Small intestine (tissue), 7 donors: ENCODE results near the gene PFDN2. TPM values are rescaled to one million over a fixed set of nuclear protein-coding genes. Genes with fewer than 3 reads are reported as not detected.

Experiments used
- DNase-seq, 2 donors: peaks; one replicate each; pipeline versions ENCODE4 v3.0.0 to v3.0.0-alpha.2; 2013
- FAIRE-seq: peaks from 2 replicates; lab custom pipeline; 2012; peaks lifted over from hg19 to GRCh38; lab: Jason Lieb, UNC
- H3K27ac ChIP-seq, 3 donors: one replicate each; pipeline ENCODE4 v1.5.1; 2013; ENCODE audit warnings: low read length in 2 of 3, mild to moderate bottlenecking in 2 of 3, control low read depth in 1 of 3, inconsistent platforms in 1 of 3, low read depth in 1 of 3, moderate library complexity in 1 of 3
- H3K27me3 ChIP-seq, 3 donors: one replicate each; pipeline ENCODE4 v1.6.1; 2013; ENCODE audit warnings: low read length in 3 of 3, inconsistent platforms in 1 of 3; ENCODE audit not compliant: control insufficient read depth in 3 of 3, insufficient read depth in 3 of 3
- H3K36me3 ChIP-seq, 3 donors: one replicate each; pipeline ENCODE4 v1.6.1; 2013; ENCODE audit warnings: low read length in 3 of 3, inconsistent platforms in 1 of 3, low read depth in 1 of 3, mild to moderate bottlenecking in 1 of 3, moderate library complexity in 1 of 3; ENCODE audit not compliant: control insufficient read depth in 3 of 3, insufficient read depth in 2 of 3
- H3K4me1 ChIP-seq, 3 donors: one replicate each; pipeline ENCODE4 v1.6.1; 2013; ENCODE audit warnings: low read length in 2 of 3, inconsistent platforms in 1 of 3, low read depth in 1 of 3, mild to moderate bottlenecking in 1 of 3, moderate library complexity in 1 of 3; ENCODE audit not compliant: control insufficient read depth in 3 of 3, insufficient read depth in 2 of 3
- H3K4me3 ChIP-seq, 3 donors: one replicate each; pipeline ENCODE4 v1.5.1; 2013; ENCODE audit warnings: low read length in 3 of 3, control low read depth in 1 of 3, inconsistent platforms in 1 of 3, low read depth in 1 of 3, mild to moderate bottlenecking in 1 of 3, moderate library complexity in 1 of 3
- H3K9me3 ChIP-seq, 2 donors: one replicate each; pipeline ENCODE4 v1.6.1; 2013; ENCODE audit warnings: low read depth in 1 of 2, low read length in 1 of 2; ENCODE audit not compliant: control insufficient read depth in 2 of 2, insufficient read depth in 1 of 2
- WGBS, 3 donors: extraction: QIAGEN DNeasy Blood & Tissue Kit; methylation state at CpG; one replicate each; pipeline ENCODE4 v1.1.7; 2013; 5-methylcytosine and 5-hydroxymethylcytosine counted together
- polyA plus RNA-seq, 4 donors: library from polyadenylated mRNA; stranded (reverse) in 3 of 4; unstranded in 1 of 4; fragments of 200-250 nt in 3 of 4; fragments of 120-200 nt in 1 of 4; gene quantifications; one replicate each; pipeline versions ENCODE4 v1.2.1 to v1.2.3, GENCODE V29; 2013
- donor health status: healthy with polysubstance abuse.
- donor health status: control.
- donor health status: control.
- donor health status: Bipolar disorder and iron deficiency.
- donor health status: healthy.

PFDN2 gene
- polyA plus RNA-seq, 4 donors, result 62.8 to 130 (median 106) TPM

- DNase-seq, result no peak
- FAIRE-seq, result no peak
- WGBS, 3 donors, result 64 to 79% (median 65%) methylated on average over 7 of the region's 7 CpGs
Observed at GRCh38 chr1:161162052-161162451, 44.2 kb upstream of the PFDN2 start.

GRCh38 chr1:161161652-161162051, 43.8 kb upstream of the PFDN2 start:
- no peak overlapping the region for H3K27ac ChIP-seq
- H3K36me3 ChIP-seq, result peaks cover 0 to 56% (median 0%) of the 10 kb centered on the region in 3 donors
- DNase-seq, result no peak
- peaks cover 0 to 38% (median 2%) of the 10 kb centered on the region in 3 donors for H3K4me1 ChIP-seq
- H3K9me3 ChIP-seq, result no peaks in the 10 kb centered on the region
- FAIRE-seq, result no peak
- WGBS, 3 donors, result 75 to 88% (median 79%) methylated on average over 5 of the region's 5 CpGs
- H3K27me3 ChIP-seq, result no peaks in the 10 kb centered on the region
- no peak overlapping the region for H3K4me3 ChIP-seq

More at GRCh38 chr1:161162052-161162451, 44.2 kb upstream of the PFDN2 start:
- Histone ChIP-seq H3K4me1 (peaks cover under 1 to 41% (median 2%) of the 10 kb centered on the region in 3 donors), H3K9me3 (no peaks in the 10 kb centered on the region), H3K27me3 (no peaks in the 10 kb centered on the region), H3K4me3 (no peak overlapping the region), H3K27ac (no peak overlapping the region), H3K36me3 (peaks cover 0 to 52% (median 0%) of the 10 kb centered on the region in 3 donors)

- H3K36me3 ChIP-seq, result peaks cover 0 to 56% (median 0%) of the 10 kb centered on the region in 3 donors
- H3K9me3 ChIP-seq, result no peaks in the 10 kb centered on the region
- WGBS, 3 donors, result 93 to 96% (median 95%) methylated on average over 22 of the region's 22 CpGs
- FAIRE-seq (no peak), DNase-seq (no peak)
- H3K27ac ChIP-seq, result no peak overlapping the region
- H3K4me3 ChIP-seq, result no peak overlapping the region
- H3K27me3 ChIP-seq, result no peaks in the 10 kb centered on the region
- peaks cover 0 to 37% (median 2%) of the 10 kb centered on the region in 3 donors for H3K4me1 ChIP-seq
Observed at GRCh38 chr1:161160671-161161145, 42.9 kb upstream of the PFDN2 start.

- no peaks in the 10 kb centered on the region for H3K9me3 ChIP-seq
- H3K27me3 ChIP-seq, result no peaks in the 10 kb centered on the region
- no peak for FAIRE-seq
- peaks cover 0 to 29% (median 2%) of the 10 kb centered on the region in 3 donors for H3K4me1 ChIP-seq
- WGBS, 3 donors, result 3 to 9% (median 8%) methylated on average over 11 of the region's 11 CpGs
- H3K4me3 ChIP-seq, result peak overlapping the region; percentile 79 to 92 (median 92)
- H3K36me3 ChIP-seq, result peaks cover 0 to 52% (median 0%) of the 10 kb centered on the region in 3 donors
- no peak for DNase-seq
- peak overlapping the region in 1 of 3 donors; percentile 38 for H3K27ac ChIP-seq
Observed at GRCh38 chr1:161159913-161160243, 42.0 kb upstream of the PFDN2 start.

GRCh38 chr1:161159087-161159912, 41.5 kb upstream of the PFDN2 start, which contains the start of gene USP21:
USP21 (plus strand) TSS chr1:161159500; CDS start chr1:161160641, 1,141 bp downstream.
- DNase-seq (peak; percentile 92 to 96), FAIRE-seq (no peak)
- H3K27me3 ChIP-seq, result no peaks in the 10 kb centered on the region
- 1 to 3% (median 2%) methylated on average over 55 to 60 of the region's 60 CpGs for WGBS, 3 donors
- peak within 1 kb of the TSS; percentile 79 to 92 (median 92) for H3K4me3 ChIP-seq
- no peaks in the 10 kb centered on the region for H3K9me3 ChIP-seq
- peaks cover 0 to 48% (median 0%) of the 10 kb centered on the region in 3 donors for H3K36me3 ChIP-seq
- peak within 1 kb of the TSS; percentile 38 to 92 (median 77) for H3K27ac ChIP-seq
- H3K4me1 ChIP-seq, result peaks cover 0 to 31% (median 2%) of the 10 kb centered on the region in 3 donors

- Histone ChIP-seq H3K36me3 (peaks cover 0 to 43% (median 0%) of the 10 kb centered on the region in 3 donors), H3K4me1 (peaks cover 0 to 31% (median 2%) of the 10 kb centered on the region in 3 donors), H3K27me3 (no peaks in the 10 kb centered on the region), H3K27ac (peak overlapping the region in 2 of 3 donors; percentile 77 to 92), H3K4me3 (peak overlapping the region in 2 of 3 donors; percentile 79 to 92), H3K9me3 (no peaks in the 10 kb centered on the region)
- FAIRE-seq (no peak), DNase-seq (peak in 1 of 2 donors; percentile 17)
- WGBS, 3 donors, result 54 to 65% (median 59%) methylated on average over 9 of the region's 9 CpGs
Observed at GRCh38 chr1:161158316-161159010, 40.6 kb upstream of the PFDN2 start.

GRCh38 chr1:161157867-161158266, 40.0 kb upstream of the PFDN2 start:
- 94 to 100% (median 96%) methylated on average over 1 of the region's 1 CpG for WGBS, 3 donors
- no peak overlapping the region for H3K4me3 ChIP-seq
- H3K27ac ChIP-seq, result no peak overlapping the region
- H3K36me3 ChIP-seq, result peaks cover 0 to 43% (median 0%) of the 10 kb centered on the region in 3 donors
- DNase-seq, result no peak
- FAIRE-seq, result no peak
- peaks cover 0 to 31% (median 2%) of the 10 kb centered on the region in 3 donors for H3K4me1 ChIP-seq
- no peaks in the 10 kb centered on the region for H3K9me3 ChIP-seq
- no peaks in the 10 kb centered on the region for H3K27me3 ChIP-seq
